ENCODE measurements around the gene JAG2.

JAG2 gene

DNA sequence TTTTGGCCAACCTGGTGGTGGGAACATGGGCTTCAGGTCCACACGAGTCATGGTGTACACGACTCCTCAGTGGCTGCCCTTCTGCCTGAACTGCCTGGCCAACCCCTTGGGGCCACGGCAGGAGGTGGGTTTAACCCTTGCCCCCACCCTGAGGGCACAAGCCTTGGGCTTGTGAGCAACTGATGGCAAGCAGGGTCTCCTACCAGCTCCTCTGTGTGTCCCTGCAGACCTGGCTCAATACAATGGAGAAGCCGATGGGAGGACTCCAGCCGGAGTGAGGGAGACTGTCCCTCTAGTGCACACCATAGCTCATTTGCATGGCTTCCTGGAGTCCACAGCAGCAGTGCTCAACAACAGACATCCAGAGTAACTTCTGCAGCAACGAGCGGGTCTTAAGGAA lies 28.0 kb downstream of the JAG2 start:
- no peak for ATAC-seq
- TF ChIP-seq TSHZ2 (CRISPR knock-in tag; IDR thresholded peaks at IDR 0.05), result no peak
- TF ChIP-seq RARB (CRISPR knock-in tag; IDR thresholded peaks at IDR 0.05), result no peak
- TF ChIP-seq ZNF70 (CRISPR knock-in tag; IDR thresholded peaks at IDR 0.05), result no peak
- no peak for TF ChIP-seq ZC3H10 (CRISPR knock-in tag; IDR thresholded peaks at IDR 0.05)
- TF ChIP-seq TOX (CRISPR knock-in tag; IDR thresholded peaks at IDR 0.05; ENCODE audit: borderline replicate concordance), result no peak
- no peak for TF ChIP-seq ESRRG (CRISPR knock-in tag; IDR thresholded peaks at IDR 0.05)
- no peak for TF ChIP-seq SNAI2 (CRISPR knock-in tag; IDR thresholded peaks at IDR 0.05)
- TF ChIP-seq, protein P1, sequence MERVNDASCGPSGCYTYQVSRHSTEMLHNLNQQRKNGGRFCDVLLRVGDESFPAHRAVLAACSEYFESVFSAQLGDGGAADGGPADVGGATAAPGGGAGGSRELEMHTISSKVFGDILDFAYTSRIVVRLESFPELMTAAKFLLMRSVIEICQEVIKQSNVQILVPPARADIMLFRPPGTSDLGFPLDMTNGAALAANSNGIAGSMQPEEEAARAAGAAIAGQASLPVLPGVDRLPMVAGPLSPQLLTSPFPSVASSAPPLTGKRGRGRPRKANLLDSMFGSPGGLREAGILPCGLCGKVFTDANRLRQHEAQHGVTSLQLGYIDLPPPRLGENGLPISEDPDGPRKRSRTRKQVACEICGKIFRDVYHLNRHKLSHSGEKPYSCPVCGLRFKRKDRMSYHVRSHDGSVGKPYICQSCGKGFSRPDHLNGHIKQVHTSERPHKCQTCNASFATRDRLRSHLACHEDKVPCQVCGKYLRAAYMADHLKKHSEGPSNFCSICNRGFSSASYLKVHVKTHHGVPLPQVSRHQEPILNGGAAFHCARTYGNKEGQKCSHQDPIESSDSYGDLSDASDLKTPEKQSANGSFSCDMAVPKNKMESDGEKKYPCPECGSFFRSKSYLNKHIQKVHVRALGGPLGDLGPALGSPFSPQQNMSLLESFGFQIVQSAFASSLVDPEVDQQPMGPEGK (CRISPR knock-in tag; IDR thresholded peaks at IDR 0.05; ENCODE audit: borderline replicate concordance), result no peak
- TF ChIP-seq, protein P2, sequence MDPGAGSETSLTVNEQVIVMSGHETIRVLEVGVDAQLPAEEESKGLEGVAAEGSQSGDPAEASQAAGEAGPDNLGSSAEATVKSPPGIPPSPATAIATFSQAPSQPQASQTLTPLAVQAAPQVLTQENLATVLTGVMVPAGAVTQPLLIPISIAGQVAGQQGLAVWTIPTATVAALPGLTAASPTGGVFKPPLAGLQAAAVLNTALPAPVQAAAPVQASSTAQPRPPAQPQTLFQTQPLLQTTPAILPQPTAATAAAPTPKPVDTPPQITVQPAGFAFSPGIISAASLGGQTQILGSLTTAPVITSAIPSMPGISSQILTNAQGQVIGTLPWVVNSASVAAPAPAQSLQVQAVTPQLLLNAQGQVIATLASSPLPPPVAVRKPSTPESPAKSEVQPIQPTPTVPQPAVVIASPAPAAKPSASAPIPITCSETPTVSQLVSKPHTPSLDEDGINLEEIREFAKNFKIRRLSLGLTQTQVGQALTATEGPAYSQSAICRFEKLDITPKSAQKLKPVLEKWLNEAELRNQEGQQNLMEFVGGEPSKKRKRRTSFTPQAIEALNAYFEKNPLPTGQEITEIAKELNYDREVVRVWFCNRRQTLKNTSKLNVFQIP (CRISPR knock-in tag; IDR thresholded peaks at IDR 0.05; ENCODE audit: borderline replicate concordance, low read depth), result no peak
- TF ChIP-seq ISL1 (CRISPR knock-in tag; IDR thresholded peaks at IDR 0.05), result no peak

- no peak for ATAC-seq
- peak; percentile 94 for TF ChIP-seq ZFP30 (CRISPR knock-in tag; IDR thresholded peaks at IDR 0.05)
- TF ChIP-seq OSR1 (CRISPR knock-in tag; IDR thresholded peaks at IDR 0.05), result no peak
Observed at GRCh38 chr14:105139831-105140239, 28.7 kb downstream of the JAG2 start.

DNA sequence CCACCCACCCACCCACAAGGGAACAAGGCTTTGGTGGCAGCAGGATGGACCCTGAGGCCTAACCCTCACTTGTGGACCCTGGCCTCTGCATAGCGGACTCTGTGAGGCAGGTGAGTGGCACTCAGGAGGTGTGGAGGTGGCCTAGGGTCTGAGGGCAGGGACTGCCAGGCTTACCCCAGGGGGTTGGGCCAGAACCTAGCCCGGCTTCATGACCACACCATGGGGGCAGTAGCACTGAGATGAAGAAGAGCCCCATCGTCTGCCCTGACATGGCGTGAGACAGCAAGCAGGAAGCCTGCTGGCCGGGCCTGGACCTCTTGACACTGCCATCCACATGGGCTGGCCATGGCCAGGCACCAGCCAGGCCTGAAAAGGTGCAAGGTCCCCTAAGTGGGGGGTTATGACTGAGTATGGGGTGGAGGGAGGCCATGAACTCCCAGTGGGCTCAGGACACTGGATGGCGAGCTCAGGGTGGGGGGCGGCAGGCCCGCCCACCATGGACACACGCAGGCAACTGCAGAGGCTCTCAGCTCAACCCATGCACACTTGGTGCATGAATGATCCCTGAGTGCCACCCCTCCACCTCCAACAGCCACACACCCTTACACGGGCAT lies 29.3 kb downstream of the JAG2 start:
- no peak for TF ChIP-seq BACH2 (CRISPR knock-in tag; IDR thresholded peaks at IDR 0.05; ENCODE audit: borderline replicate concordance)
- no peak for ATAC-seq

- ATAC-seq, result no peak
- TF ChIP-seq ARNTL (CRISPR knock-in tag; IDR thresholded peaks at IDR 0.05; ENCODE audit: borderline replicate concordance, low read depth) (no peak), ZFP3 (CRISPR knock-in tag; IDR thresholded peaks at IDR 0.05) (no peak), CSDC2 (CRISPR knock-in tag; IDR thresholded peaks at IDR 0.05) (no peak), ZC3H10 (CRISPR knock-in tag; IDR thresholded peaks at IDR 0.05) (no peak), TCF4 (CRISPR knock-in tag; IDR thresholded peaks at IDR 0.05; ENCODE audit: borderline replicate concordance) (no peak), SNAI2 (CRISPR knock-in tag; IDR thresholded peaks at IDR 0.05) (no peak), ZNF565 (CRISPR knock-in tag; conservative IDR thresholded peaks at IDR 0.05; ENCODE audit: low read depth) (no peak), ZNF8 (CRISPR knock-in tag; IDR thresholded peaks at IDR 0.05) (no peak), OSR1 (CRISPR knock-in tag; IDR thresholded peaks at IDR 0.05) (no peak)
- TF ChIP-seq, protein P1 (CRISPR knock-in tag; IDR thresholded peaks at IDR 0.05; ENCODE audit: borderline replicate concordance), result no peak
- TF ChIP-seq, protein P3, sequence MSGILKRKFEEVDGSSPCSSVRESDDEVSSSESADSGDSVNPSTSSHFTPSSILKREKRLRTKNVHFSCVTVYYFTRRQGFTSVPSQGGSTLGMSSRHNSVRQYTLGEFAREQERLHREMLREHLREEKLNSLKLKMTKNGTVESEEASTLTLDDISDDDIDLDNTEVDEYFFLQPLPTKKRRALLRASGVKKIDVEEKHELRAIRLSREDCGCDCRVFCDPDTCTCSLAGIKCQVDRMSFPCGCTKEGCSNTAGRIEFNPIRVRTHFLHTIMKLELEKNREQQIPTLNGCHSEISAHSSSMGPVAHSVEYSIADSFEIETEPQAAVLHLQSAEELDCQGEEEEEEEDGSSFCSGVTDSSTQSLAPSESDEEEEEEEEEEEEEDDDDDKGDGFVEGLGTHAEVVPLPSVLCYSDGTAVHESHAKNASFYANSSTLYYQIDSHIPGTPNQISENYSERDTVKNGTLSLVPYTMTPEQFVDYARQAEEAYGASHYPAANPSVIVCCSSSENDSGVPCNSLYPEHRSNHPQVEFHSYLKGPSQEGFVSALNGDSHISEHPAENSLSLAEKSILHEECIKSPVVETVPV (CRISPR knock-in tag; IDR thresholded peaks at IDR 0.05), result no peak
Observed at GRCh38 chr14:105138551-105139111, 29.9 kb downstream of the JAG2 start.
